ENCODE measurements around the gene CFAP100. TPM values are rescaled to one million over a fixed set of nuclear protein-coding genes. Genes with fewer than 3 reads are reported as not detected.

Gene CFAP100
- total and polyA plus RNA-seq, 2 of the 4 experiments (the other 2 are of a cell fraction): not detected

DNA sequence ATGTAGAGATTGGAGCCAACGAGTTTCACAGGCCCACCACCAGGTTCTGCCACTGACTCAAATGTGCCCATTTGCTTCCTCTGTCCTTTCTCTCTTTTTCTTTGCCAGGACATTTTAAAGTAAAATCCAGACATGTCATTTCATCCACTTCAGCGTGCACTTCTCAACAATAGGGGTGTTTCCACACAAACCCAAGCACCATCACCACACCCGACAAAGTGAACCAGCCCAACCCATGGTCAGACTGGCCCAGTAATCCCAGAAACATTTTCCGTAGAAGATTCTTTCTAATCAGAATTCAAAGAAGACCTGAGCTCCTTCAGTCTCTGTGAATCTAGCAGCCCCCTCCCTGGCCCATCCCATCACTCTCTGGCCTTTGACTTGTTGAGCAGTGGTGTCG, 13.4 kb downstream of the CFAP100 start (continued):
- TF ChIP-seq ELK1 (IDR thresholded peaks at IDR 0.05; ENCODE audit: borderline replicate concordance, low read depth, low read length): no peak
- no peak for TF ChIP-seq POLR2A (IDR thresholded peaks at IDR 0.05; ENCODE audit: low read depth, low read length)
- no peak for TF ChIP-seq SMC3 (IDR thresholded peaks at IDR 0.05; ENCODE audit: low read depth, low read length)

GRCh38 chr3:126412841-126413692, 18.4 kb downstream of the CFAP100 start:
- ATAC-seq (ENCODE audit: low read depth) (no peak), DNase-seq (no peak)
- Histone ChIP-seq H3K4me2 (ENCODE audit: low read depth, low read length) (no peak overlapping the region), H2BK120ac (ENCODE audit: low read depth, low read length) (no peak overlapping the region), H4K91ac (ENCODE audit: insufficient read depth, low read depth, low read length) (no peak overlapping the region), H3K4me1 (ENCODE audit: control insufficient read depth, insufficient read depth, low read length) (no peaks in the 10 kb centered on the region), H2AK5ac (ENCODE audit: low read depth, low read length) (no peak overlapping the region), H2BK5ac (ENCODE audit: low read depth, low read length, poor library complexity, severe bottlenecking) (no peak overlapping the region), H3K23ac (ENCODE audit: low read depth, low read length) (no peak overlapping the region), H3K36me3 (ENCODE audit: control insufficient read depth, insufficient read depth, low read length) (no peaks in the 10 kb centered on the region), H3K79me1 (ENCODE audit: low read depth in 1 of 2, low read length in 2 of 2) (no peaks in the 10 kb centered on the region), H2BK15ac (ENCODE audit: low read depth, low read length) (no peak overlapping the region), H3K9me3 (ENCODE audit: control insufficient read depth, insufficient read depth, low read length) (no peaks in the 10 kb centered on the region), H4K5ac (ENCODE audit: low read depth, low read length) (no peak overlapping the region), H3K18ac (ENCODE audit: low read depth, low read length) (no peak overlapping the region), H2AFZ (replicated peaks; ENCODE audit: low read length, poor library complexity) (no peak overlapping the region), H3K14ac (replicated peaks; ENCODE audit: low read depth, low read length) (no peak overlapping the region), H3K27ac (ENCODE audit: insufficient read depth, low read length) (no peak overlapping the region), H3K4ac (ENCODE audit: low read depth, low read length) (no peak overlapping the region), H2BK20ac (ENCODE audit: low read depth, low read length) (no peak overlapping the region), H3K56ac (ENCODE audit: extremely low read depth, insufficient read depth, low read length) (no peak overlapping the region), H3K4me3 (ENCODE audit: insufficient read depth, low read depth, low read length) (no peak overlapping the region), H3K9me1 (ENCODE audit: insufficient read depth, low read length) (no peaks in the 10 kb centered on the region), H4K8ac (ENCODE audit: low read depth in 2 of 2, low read length in 2 of 2) (no peak overlapping the region), H3K27me3 (ENCODE audit: control insufficient read depth, insufficient read depth, low read length) (peaks cover 43% of the 10 kb centered on the region), H2AK9ac (replicated peaks; ENCODE audit: low read depth, low read length, poor library complexity) (no peak overlapping the region), H4K20me1 (ENCODE audit: insufficient read depth, low read length) (no peaks in the 10 kb centered on the region), H3K9ac (ENCODE audit: low read depth, low read length) (no peak overlapping the region)
- in situ Hi-C loops (cut with MboI; ENCODE audit: low sequenced_read_pairs) (no loop called here), dilution Hi-C loops (cut with HindIII; ENCODE audit: low sequenced_read_pairs, unreplicated experiment) (no loop called here), intact Hi-C loops (cut with micrococcal nuclease) (no loop called here)
- WGBS, 2 experiments (ENCODE audit: extremely low coverage in 2 of 2, insufficient read length in 1 of 2): 33% methylated on average over 1 of the region's 6 CpGs; no CpG with 5 or more reads in 1 of the 2 experiments
- ChIA-PET CTCF (no interaction called here), POLR2A (ENCODE audit: unreplicated experiment) (interaction anchor here (0.7 kb wide), 1 partner anchor 49 kb away, joined by 3 read pairs; no protein-coding TSS in a partner anchor)
- BruUV-seq (replicated peaks): no TSS peak
- TF ChIP-seq POLR2A (IDR thresholded peaks at IDR 0.05; ENCODE audit: low read depth, low read length): no peak
- TF ChIP-seq ELK1 (IDR thresholded peaks at IDR 0.05; ENCODE audit: borderline replicate concordance, low read depth, low read length): no peak
- TF ChIP-seq MAFK (IDR thresholded peaks at IDR 0.05; ENCODE audit: low read depth, low read length): no peak
- TF ChIP-seq FOS (IDR thresholded peaks at IDR 0.05; ENCODE audit: low read depth, low read length): no peak
- no peak for TF ChIP-seq NFE2L2 (IDR thresholded peaks at IDR 0.05; ENCODE audit: low read depth, low read length)
- no peak for TF ChIP-seq CHD1 (IDR thresholded peaks at IDR 0.05; ENCODE audit: low read depth, low read length)
- TF ChIP-seq RAD21 (IDR thresholded peaks at IDR 0.05; ENCODE audit: low read length): no peak
- TF ChIP-seq MAZ (IDR thresholded peaks at IDR 0.05; ENCODE audit: borderline replicate concordance, low read depth, low read length): no peak
